ENCODE measurements around the gene STX5. TPM values are rescaled to one million over a fixed set of nuclear protein-coding genes. Genes with fewer than 3 reads are reported as not detected.

STX5 gene
- total and polyA plus RNA-seq, 4 donors: 19.8 to 47.6 (median 37.7) TPM

DNA sequence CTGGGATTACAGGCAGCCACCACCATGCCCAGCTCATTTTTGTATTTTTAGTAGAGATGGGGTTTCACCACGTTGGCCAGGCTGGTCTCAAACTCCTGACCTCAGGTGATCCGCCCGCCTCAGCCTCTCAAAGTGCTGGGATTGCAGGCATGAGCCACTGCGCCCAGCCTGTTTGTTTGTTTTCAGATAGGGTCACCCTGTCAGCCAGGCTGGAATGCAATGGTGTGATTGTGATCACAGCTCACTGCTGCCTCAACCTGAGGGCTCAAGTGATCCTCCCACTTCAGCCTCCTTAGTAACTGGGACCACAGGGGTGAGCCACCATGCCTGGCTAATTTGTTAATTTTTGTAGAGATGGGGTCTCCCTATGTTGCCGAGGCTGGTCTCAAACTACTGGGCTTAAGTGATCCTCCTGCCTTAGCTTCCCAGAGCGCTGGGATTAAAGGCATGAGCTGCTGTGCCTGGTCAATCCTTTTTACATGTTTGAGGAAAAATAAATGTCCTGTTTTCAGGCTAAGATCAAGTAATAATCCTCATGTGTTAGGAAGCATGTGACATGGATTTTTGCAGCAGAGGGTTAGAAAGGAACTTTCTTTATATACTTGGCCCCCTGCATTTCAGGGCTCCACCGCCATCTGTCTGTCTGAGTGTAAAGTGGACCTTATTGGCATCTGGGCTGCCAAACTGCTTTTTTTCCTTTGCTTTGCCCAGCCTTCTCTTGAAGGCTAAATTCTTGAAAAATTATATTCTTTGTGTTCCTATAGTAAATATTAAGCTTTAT, 44.0 kb upstream of the STX5 start:
- 87 to 94% methylated on average over 7 of the region's 7 CpGs for WGBS, 2 donors
- H3K27me3 ChIP-seq (ENCODE audit: control insufficient read depth in 3 of 3, insufficient read depth in 3 of 3, low read length in 2 of 3): no peaks in the 10 kb centered on the region
- peaks cover 0 to 1% (median 0%) of the 10 kb centered on the region in 4 donors for H3K36me3 ChIP-seq (ENCODE audit: control insufficient read depth in 4 of 4, insufficient read depth in 4 of 4, low read length in 4 of 4)
- DNase-seq: no peak
- no peak overlapping the region for H3K9ac ChIP-seq (ENCODE audit: insufficient read depth in 1 of 2, low read length in 2 of 2)
- ATAC-seq (ENCODE audit: insufficient read depth, low FRiP score): no peak
- peaks cover 4 to 13% (median 8%) of the 10 kb centered on the region in 5 donors for H3K4me1 ChIP-seq (ENCODE audit: control insufficient read depth in 5 of 5, insufficient read depth in 5 of 5, low read length in 5 of 5)
- no peak overlapping the region for H3K4me3 ChIP-seq
- no peak for TF ChIP-seq CTCF (IDR thresholded peaks at IDR 0.05; ENCODE audit: control extremely low read depth, extremely low read depth)
- H3K9me3 ChIP-seq (ENCODE audit: control insufficient read depth in 4 of 4, insufficient read depth in 3 of 4, low read length in 3 of 4): no peaks in the 10 kb centered on the region
- no peak overlapping the region for H3K27ac ChIP-seq (ENCODE audit: low read depth in 1 of 2, low read length in 1 of 2)

DNA sequence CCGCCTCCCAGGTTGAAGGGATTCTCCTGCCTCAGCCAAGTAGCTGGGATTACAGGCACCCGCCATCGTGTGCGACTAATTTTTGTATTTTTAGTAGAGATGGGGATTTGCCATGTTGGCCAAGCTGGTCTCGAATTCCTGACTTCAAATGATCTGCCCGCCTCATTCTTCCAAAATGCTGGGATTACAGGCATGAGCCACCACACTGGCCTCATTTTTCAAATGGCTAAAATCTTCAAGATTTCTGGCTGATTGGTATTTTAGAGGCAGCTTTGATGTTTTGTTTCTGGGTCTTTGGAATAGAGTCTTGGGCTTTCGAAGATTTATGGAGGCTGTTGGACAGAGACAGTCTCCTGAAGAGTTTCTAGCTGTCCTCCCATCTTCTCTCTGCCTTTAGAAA, 43.0 kb upstream of the STX5 start:
- H3K4me3 ChIP-seq: no peak overlapping the region
- no peak for TF ChIP-seq CTCF (IDR thresholded peaks at IDR 0.05; ENCODE audit: control extremely low read depth, extremely low read depth)
- no peak for DNase-seq
- 95 to 96% methylated on average over 7 of the region's 7 CpGs for WGBS, 2 donors
- no peak overlapping the region for H3K27ac ChIP-seq (ENCODE audit: low read depth in 1 of 2, low read length in 1 of 2)
- H3K4me1 ChIP-seq (ENCODE audit: control insufficient read depth in 5 of 5, insufficient read depth in 5 of 5, low read length in 5 of 5): peaks cover 4 to 7% (median 6%) of the 10 kb centered on the region in 5 donors
- no peaks in the 10 kb centered on the region for H3K9me3 ChIP-seq (ENCODE audit: control insufficient read depth in 4 of 4, insufficient read depth in 3 of 4, low read length in 3 of 4)
- no peaks in the 10 kb centered on the region for H3K36me3 ChIP-seq (ENCODE audit: control insufficient read depth in 4 of 4, insufficient read depth in 4 of 4, low read length in 4 of 4)
- no peak for ATAC-seq (ENCODE audit: insufficient read depth, low FRiP score)
- no peaks in the 10 kb centered on the region for H3K27me3 ChIP-seq (ENCODE audit: control insufficient read depth in 3 of 3, insufficient read depth in 3 of 3, low read length in 2 of 3)
- H3K9ac ChIP-seq (ENCODE audit: insufficient read depth in 1 of 2, low read length in 2 of 2): no peak overlapping the region

- Histone ChIP-seq H3K36me3 (ENCODE audit: control insufficient read depth in 4 of 4, insufficient read depth in 4 of 4, low read length in 4 of 4) (no peaks in the 10 kb centered on the region), H3K27ac (ENCODE audit: low read depth in 1 of 2, low read length in 1 of 2) (no peak overlapping the region), H3K9me3 (ENCODE audit: control insufficient read depth in 4 of 4, insufficient read depth in 3 of 4, low read length in 3 of 4) (no peaks in the 10 kb centered on the region), H3K4me3 (no peak overlapping the region), H3K9ac (ENCODE audit: insufficient read depth in 1 of 2, low read length in 2 of 2) (peak overlapping the region in 1 of 2 donors; percentile 42), H3K27me3 (ENCODE audit: control insufficient read depth in 3 of 3, insufficient read depth in 3 of 3, low read length in 2 of 3) (no peaks in the 10 kb centered on the region), H3K4me1 (ENCODE audit: control insufficient read depth in 5 of 5, insufficient read depth in 5 of 5, low read length in 5 of 5) (peaks cover 0 to 8% (median 0%) of the 10 kb centered on the region in 5 donors)
- no peak for DNase-seq
- 86 to 88% methylated on average over 6 of the region's 6 CpGs for WGBS, 2 donors
- no peak for TF ChIP-seq CTCF (IDR thresholded peaks at IDR 0.05; ENCODE audit: control extremely low read depth, extremely low read depth)
- no peak for ATAC-seq (ENCODE audit: insufficient read depth, low FRiP score)
These were observed 33.8 kb upstream of the STX5 start for GRCh38 chr11:62865635-62866034.
